ENCODE data around the gene SLCO1A2. TPM values are rescaled to one million over a fixed set of nuclear protein-coding genes. Genes with fewer than 3 reads are reported as not detected.

Gene SLCO1A2
- total RNA-seq, 1 experiment from 2014 or later: 10.3 TPM

DNA sequence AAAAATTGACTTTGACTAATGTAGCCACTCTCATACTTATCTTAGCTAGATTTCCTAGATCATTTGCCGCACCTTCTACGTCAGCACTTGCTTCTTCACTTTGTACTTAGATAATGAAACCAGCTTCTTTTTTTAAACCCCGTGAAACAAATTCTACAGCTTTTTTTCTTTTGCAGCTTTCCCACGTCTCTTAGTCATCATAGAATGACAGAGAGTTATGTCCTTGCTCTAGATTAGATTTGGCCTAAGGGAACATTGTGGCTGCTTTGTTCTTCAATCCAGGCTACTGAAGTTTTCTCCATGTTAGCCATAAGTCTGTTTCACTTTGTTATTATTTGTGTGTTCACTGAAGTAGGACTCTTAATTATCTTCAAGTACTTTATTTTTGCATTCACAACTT lies 94.9 kb downstream of the SLCO1A2 start:
- Histone ChIP-seq H3K23ac (ENCODE audit: insufficient read length, low read depth, low read length) (no peak overlapping the region), H3K14ac (ENCODE audit: insufficient read depth, low read length) (no peak overlapping the region), H3K4me2 (ENCODE audit: insufficient read depth, insufficient read length, low read length) (no peak overlapping the region), H3K56ac (ENCODE audit: insufficient read length, low read depth, low read length) (no peak overlapping the region), H2BK20ac (ENCODE audit: low read depth, low read length, poor library complexity, severe bottlenecking) (no peak overlapping the region), H3K79me2 (ENCODE audit: insufficient read depth, low read length) (no peaks in the 10 kb centered on the region), H4K5ac (ENCODE audit: insufficient read length, low read depth, low read length) (no peak overlapping the region), H3K27ac (ENCODE audit: insufficient read length, low read depth, low read length) (no peak overlapping the region), H4K20me1 (ENCODE audit: control insufficient read depth, insufficient read depth, insufficient read length) (no peaks in the 10 kb centered on the region), H3K23me2 (ENCODE audit: insufficient read length, low read depth, low read length, poor library complexity, severe bottlenecking) (no peaks in the 10 kb centered on the region), H2BK15ac (ENCODE audit: low read depth, low read length) (no peak overlapping the region), H3K4me1 (ENCODE audit: insufficient read depth, low read length) (no peaks in the 10 kb centered on the region), H3K9me3 (ENCODE audit: control insufficient read depth, low read depth, low read length) (no peaks in the 10 kb centered on the region), H3K4ac (ENCODE audit: low read depth, low read length) (no peak overlapping the region), H2BK5ac (ENCODE audit: insufficient read length, low read length) (no peak overlapping the region), H3T11ph (ENCODE audit: low read length) (no peak overlapping the region), H2BK120ac (ENCODE audit: low read depth, low read length, poor library complexity, severe bottlenecking) (no peak overlapping the region), H4K91ac (ENCODE audit: insufficient read length, low read depth, low read length) (no peak overlapping the region), H3K27me3 (ENCODE audit: insufficient read depth, low read length) (no peaks in the 10 kb centered on the region), H2AFZ (ENCODE audit: low read length) (no peak overlapping the region), H3K79me1 (ENCODE audit: insufficient read depth, low read depth, low read length, poor library complexity, severe bottlenecking) (no peaks in the 10 kb centered on the region), H3K9ac (ENCODE audit: extremely low read depth, insufficient read length, low read length) (no peak overlapping the region), H4K8ac (replicated peaks; ENCODE audit: insufficient read length, low read depth, low read length) (no peak overlapping the region), H2BK12ac (ENCODE audit: insufficient read length, low read depth, low read length) (no peak overlapping the region), H2AK5ac (ENCODE audit: insufficient read length, low read length) (no peak overlapping the region), H3K18ac (ENCODE audit: insufficient read length, low read depth, low read length) (no peak overlapping the region)
- Mint-ChIP-seq H3K9me3 (no peaks in the 10 kb centered on the region), H3K27me3 (ENCODE audit: low read depth) (no peaks in the 10 kb centered on the region), H3K4me3 (no peak overlapping the region), H3K4me1 (peaks cover 0 to 3% of the 10 kb centered on the region in 2 experiments; a peak in 2 of 4 replicates), H3K36me3 (ENCODE audit: insufficient read depth in 1 of 3, low read depth in 3 of 3) (no peaks in the 10 kb centered on the region), H3K27ac (no peak overlapping the region)
- TF ChIP-seq, protein P1, sequence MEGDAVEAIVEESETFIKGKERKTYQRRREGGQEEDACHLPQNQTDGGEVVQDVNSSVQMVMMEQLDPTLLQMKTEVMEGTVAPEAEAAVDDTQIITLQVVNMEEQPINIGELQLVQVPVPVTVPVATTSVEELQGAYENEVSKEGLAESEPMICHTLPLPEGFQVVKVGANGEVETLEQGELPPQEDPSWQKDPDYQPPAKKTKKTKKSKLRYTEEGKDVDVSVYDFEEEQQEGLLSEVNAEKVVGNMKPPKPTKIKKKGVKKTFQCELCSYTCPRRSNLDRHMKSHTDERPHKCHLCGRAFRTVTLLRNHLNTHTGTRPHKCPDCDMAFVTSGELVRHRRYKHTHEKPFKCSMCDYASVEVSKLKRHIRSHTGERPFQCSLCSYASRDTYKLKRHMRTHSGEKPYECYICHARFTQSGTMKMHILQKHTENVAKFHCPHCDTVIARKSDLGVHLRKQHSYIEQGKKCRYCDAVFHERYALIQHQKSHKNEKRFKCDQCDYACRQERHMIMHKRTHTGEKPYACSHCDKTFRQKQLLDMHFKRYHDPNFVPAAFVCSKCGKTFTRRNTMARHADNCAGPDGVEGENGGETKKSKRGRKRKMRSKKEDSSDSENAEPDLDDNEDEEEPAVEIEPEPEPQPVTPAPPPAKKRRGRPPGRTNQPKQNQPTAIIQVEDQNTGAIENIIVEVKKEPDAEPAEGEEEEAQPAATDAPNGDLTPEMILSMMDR (conservative IDR thresholded peaks at IDR 0.05): no peak
- WGBS (ENCODE audit: extremely low coverage, insufficient read length, low lambda C conversion rate): no CpG with 5 or more reads among the region's 4 CpGs
- DNase-seq: no peak

All from H9 (cell line).